Measurements from ENCODE around the gene PREX1.

The PREX1 gene

DNA sequence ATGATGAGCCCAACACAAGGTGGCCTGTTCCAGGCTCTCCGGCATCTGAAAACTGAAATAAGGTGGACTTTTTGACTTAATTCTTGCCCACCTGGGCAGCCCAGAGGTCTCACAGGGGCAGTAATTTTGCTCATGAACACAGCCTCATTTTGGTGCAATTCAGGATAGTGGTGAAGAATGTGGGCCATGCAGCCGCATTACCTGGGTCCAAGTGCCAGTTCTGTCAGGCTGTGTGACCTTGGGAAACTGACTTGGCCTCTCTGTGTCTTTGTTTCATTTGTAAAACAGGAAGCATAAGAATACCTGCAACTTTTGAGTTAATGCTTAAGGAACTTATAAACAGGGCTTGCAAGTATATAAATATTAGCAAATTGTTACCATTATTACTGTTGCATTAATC lies 5.6 kb downstream of the PREX1 start:
- Histone ChIP-seq H3K36me3 (ENCODE audit: insufficient read depth) (no peaks in the 10 kb centered on the region), H2AFZ (ENCODE audit: low read depth) (no peak overlapping the region), H3K4me2 (peak overlapping the region; percentile 2; the same call in 1 of the 2 replicates), H3K4me3 (IDR thresholded peaks at IDR 0.05; ENCODE audit: insufficient read depth, low read depth, low read length) (no peak overlapping the region), H3K27ac (no peak overlapping the region), H3K4me1 (ENCODE audit: low read depth, poor library complexity, severe bottlenecking) (peaks cover 9% of the 10 kb centered on the region), H3K79me2 (ENCODE audit: insufficient read depth, low read depth) (no peaks in the 10 kb centered on the region), H3K27me3 (ENCODE audit: insufficient read depth, low read depth) (peaks cover 23% of the 10 kb centered on the region), H4K20me1 (ENCODE audit: insufficient read depth) (no peaks in the 10 kb centered on the region), H3K9ac (no peak overlapping the region)
- TF ChIP-seq, protein P1, sequence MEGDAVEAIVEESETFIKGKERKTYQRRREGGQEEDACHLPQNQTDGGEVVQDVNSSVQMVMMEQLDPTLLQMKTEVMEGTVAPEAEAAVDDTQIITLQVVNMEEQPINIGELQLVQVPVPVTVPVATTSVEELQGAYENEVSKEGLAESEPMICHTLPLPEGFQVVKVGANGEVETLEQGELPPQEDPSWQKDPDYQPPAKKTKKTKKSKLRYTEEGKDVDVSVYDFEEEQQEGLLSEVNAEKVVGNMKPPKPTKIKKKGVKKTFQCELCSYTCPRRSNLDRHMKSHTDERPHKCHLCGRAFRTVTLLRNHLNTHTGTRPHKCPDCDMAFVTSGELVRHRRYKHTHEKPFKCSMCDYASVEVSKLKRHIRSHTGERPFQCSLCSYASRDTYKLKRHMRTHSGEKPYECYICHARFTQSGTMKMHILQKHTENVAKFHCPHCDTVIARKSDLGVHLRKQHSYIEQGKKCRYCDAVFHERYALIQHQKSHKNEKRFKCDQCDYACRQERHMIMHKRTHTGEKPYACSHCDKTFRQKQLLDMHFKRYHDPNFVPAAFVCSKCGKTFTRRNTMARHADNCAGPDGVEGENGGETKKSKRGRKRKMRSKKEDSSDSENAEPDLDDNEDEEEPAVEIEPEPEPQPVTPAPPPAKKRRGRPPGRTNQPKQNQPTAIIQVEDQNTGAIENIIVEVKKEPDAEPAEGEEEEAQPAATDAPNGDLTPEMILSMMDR (conservative IDR thresholded peaks at IDR 0.05; ENCODE audit: low read depth, low read length) = no peak

DNA sequence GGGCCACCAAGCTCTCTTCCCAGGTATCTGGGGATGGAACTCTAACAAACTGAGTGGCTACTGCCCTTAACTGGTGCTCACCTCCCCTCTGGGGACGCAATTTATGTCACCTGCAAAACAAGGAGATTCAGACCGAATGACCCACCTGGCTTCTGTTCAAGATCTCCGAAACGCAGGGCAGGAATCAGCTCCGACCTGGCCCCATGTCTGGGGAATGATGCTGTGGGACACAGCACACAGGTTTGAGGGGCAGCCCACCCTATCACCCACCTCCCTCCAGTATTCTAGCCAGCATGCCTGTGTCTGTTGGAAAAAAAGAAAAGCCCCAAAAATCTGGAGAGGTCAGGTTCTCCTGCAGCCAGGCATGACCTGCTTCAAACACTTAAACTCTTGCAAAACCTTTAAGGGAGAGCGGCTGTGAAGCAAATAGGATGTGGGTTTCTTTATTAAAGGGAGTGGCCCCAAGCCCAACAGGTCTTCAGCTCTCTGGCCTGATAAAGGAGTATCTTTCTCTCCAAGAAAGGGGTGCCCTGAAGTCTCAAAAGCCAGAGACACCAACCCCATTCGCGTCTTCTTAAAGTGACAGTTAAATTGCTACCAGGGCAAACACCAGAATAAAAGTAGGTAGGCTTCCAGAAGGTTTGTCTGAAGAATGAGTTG lies 6.4 kb downstream of the PREX1 start:
- no peak overlapping the region for H3K27ac ChIP-seq
- peaks cover 9% of the 10 kb centered on the region for H3K4me1 ChIP-seq (ENCODE audit: low read depth, poor library complexity, severe bottlenecking)

DNA sequence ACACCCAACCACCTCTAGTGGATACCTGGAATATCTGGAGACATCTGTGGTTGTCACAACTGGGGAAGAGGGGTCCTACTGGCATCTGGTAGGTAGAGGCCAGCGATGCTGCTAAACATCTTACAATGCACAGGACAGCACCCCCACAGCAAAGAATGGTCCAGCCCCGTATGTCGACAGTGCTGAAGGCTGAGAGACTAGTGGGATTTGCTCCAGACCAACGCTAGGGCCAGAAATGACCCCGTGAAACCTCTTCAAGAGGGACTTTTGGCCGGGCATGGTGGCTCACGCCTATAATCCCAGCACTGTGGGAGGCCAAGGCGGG lies 7.2 kb downstream of the PREX1 start:
- H3K27me3 ChIP-seq (ENCODE audit: insufficient read depth, low read depth) = peaks cover 8% of the 10 kb centered on the region; the same call in 1 of the 2 replicates
- H3K4me2 ChIP-seq = no peak overlapping the region
- H3K27ac ChIP-seq = no peak overlapping the region
- H3K4me1 ChIP-seq (ENCODE audit: low read depth, poor library complexity, severe bottlenecking) = peaks cover 9% of the 10 kb centered on the region
- no peaks in the 10 kb centered on the region for H3K79me2 ChIP-seq (ENCODE audit: insufficient read depth, low read depth)
- H4K20me1 ChIP-seq (ENCODE audit: insufficient read depth) = no peaks in the 10 kb centered on the region
- no peak overlapping the region for H3K4me3 ChIP-seq (IDR thresholded peaks at IDR 0.05; ENCODE audit: insufficient read depth, low read depth, low read length)
- H3K9ac ChIP-seq = no peak overlapping the region
- TF ChIP-seq, protein P1 (conservative IDR thresholded peaks at IDR 0.05; ENCODE audit: low read depth, low read length) = no peak
- no peaks in the 10 kb centered on the region for H3K36me3 ChIP-seq (ENCODE audit: insufficient read depth)
- no peak overlapping the region for H2AFZ ChIP-seq (ENCODE audit: low read depth)

More for the DNA sequence above, 6.4 kb downstream of the PREX1 start:
- H3K79me2 ChIP-seq (ENCODE audit: insufficient read depth, low read depth) = no peaks in the 10 kb centered on the region
- TF ChIP-seq, protein P1 (conservative IDR thresholded peaks at IDR 0.05; ENCODE audit: low read depth, low read length) = no peak
- H3K4me2 ChIP-seq = no peak overlapping the region
- no peak overlapping the region for H3K4me3 ChIP-seq (IDR thresholded peaks at IDR 0.05; ENCODE audit: insufficient read depth, low read depth, low read length)
- no peaks in the 10 kb centered on the region for H4K20me1 ChIP-seq (ENCODE audit: insufficient read depth)
- H3K9ac ChIP-seq = no peak overlapping the region
- no peaks in the 10 kb centered on the region for H3K36me3 ChIP-seq (ENCODE audit: insufficient read depth)
- H2AFZ ChIP-seq (ENCODE audit: low read depth) = no peak overlapping the region
- peaks cover 15% of the 10 kb centered on the region for H3K27me3 ChIP-seq (ENCODE audit: insufficient read depth, low read depth)

DNA sequence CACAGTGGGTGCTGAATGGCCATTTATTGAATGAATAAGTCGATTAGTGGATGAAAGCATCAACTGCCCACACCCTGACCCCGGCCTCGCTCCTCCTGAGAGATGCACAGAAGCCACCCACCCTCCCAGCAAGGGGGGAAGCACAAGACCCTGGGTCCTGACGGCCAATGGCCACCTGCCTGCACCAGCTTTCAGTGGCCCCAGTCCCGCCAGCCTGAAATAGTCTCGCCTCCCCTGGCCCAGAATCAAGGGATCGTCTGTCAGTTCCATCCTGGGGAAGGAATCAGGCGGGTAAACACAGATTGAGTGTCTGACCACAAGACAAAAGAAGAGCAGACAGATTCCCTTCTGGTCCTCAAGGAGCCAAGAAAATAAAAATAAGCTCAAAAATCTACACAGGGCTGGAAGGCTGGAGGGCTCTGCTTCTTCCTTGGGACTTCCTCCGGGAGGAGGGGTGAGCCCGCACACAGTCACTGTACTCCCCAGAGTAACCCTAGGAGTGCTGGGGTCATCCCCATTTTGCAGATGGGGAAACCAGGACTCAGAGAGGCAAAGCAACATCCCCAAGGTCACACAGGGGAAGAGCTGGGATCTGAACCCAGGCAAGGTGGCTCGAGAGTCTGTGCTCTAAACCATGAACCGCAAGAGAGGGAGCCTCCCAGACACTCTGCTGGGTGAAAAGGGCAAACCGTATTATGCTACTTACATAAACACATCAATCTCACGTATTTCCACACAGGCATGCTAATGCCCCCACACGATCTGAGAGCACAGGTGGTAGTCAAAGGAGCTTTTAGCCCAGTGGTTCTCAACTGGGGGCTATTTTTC lies 7.8 kb downstream of the PREX1 start:
- Histone ChIP-seq H4K20me1 (ENCODE audit: insufficient read depth) (no peaks in the 10 kb centered on the region), H3K4me3 (IDR thresholded peaks at IDR 0.05; ENCODE audit: insufficient read depth, low read depth, low read length) (no peak overlapping the region), H3K4me1 (ENCODE audit: low read depth, poor library complexity, severe bottlenecking) (peaks cover 9% of the 10 kb centered on the region), H3K27ac (no peak overlapping the region), H2AFZ (ENCODE audit: low read depth) (no peak overlapping the region), H3K79me2 (ENCODE audit: insufficient read depth, low read depth) (no peaks in the 10 kb centered on the region), H3K27me3 (ENCODE audit: insufficient read depth, low read depth) (peaks cover 6% of the 10 kb centered on the region; the same call in 1 of the 2 replicates), H3K4me2 (no peak overlapping the region), H3K9ac (no peak overlapping the region), H3K36me3 (ENCODE audit: insufficient read depth) (no peaks in the 10 kb centered on the region)
- TF ChIP-seq, protein P1 (conservative IDR thresholded peaks at IDR 0.05; ENCODE audit: low read depth, low read length) = no peak
